M059J (cell line): ENCODE data around the gene MTMR12. TPM values are rescaled to one million over a fixed set of nuclear protein-coding genes. Genes with fewer than 3 reads are reported as not detected.
A peak's percentile ranks its signal among the peaks of the same experiment; 100 is the strongest.
"Not testable (repeated sequence)": the region's sequence is repeated elsewhere in the genome, so short reads cannot be mapped to it uniquely, and the experiment has no call there.

ENCODE experiments used
- DNase-seq: peaks from one replicate; pipeline ENCODE4 v3.0.0-alpha.2; 2012; ENCODE audit warnings: low read depth
- total RNA-seq: library from RNA; depleted of rRNA; stranded (reverse); fragments of >200 nt; shearing (Covaris generic); gene quantifications from 2 replicates; pipeline ENCODE4 v1.2.3, GENCODE V29; 2014

The MTMR12 gene
- total RNA-seq, 1 experiment from 2014 or later, result 19.1 TPM

DNA sequence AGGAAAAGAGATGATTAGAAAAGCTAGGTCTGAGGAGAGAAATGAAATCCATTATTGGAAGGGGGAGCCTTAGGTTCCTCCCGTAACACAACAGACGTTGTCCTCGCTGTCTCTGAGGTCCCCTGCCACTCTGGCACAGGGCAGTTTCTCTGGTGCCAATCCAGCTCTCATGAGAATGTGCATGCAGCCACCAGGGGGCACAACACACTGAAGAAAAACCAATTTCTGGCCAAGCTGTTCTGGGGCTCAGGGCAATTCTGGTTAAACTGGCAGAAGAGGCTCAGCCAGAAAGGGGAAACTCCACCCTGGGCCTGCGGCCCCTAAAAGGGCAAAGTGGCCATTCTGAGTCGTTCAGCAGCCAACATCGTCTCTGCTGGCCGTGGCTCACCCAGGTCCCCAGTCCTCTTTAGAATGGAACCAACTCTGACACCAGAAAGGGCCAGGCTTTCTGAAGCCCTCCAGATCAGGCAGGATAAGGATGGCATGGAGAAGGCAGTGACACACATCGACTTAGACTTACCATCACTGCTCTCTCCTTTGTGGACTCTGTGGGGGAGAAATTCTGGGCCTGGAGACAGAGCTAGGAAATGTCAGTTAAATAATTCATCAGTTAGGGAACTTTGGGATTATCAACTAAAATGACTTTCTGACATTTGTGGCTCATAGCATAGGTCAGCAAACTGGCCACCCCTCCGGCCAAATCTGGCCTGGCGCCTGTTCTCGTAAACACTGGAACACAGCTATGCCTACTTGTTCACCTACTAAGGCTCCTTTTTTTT, 80.1 kb downstream of the MTMR12 start:
- DNase-seq, result peak; percentile 80

DNA sequence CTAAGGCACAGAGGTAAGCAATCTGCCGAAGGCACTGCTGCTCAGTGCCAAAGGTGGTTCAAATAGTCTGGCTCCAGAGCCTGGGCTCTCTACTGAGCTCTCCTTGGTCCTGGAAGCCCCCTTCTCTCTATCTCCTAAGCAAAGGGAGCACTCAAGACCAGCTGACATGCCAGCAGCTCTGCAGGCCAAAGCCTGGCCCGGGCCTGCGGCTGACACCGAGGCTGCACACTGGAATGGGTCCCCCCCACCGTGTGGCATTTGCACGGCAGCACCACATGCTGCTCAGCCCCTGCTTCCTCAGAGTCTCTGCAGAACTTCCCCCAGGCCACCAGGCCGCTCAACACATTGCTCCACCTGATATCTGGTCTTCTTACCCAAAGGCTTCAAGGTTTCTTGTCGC, 80.8 kb downstream of the MTMR12 start:
- DNase-seq, result no peak

DNA sequence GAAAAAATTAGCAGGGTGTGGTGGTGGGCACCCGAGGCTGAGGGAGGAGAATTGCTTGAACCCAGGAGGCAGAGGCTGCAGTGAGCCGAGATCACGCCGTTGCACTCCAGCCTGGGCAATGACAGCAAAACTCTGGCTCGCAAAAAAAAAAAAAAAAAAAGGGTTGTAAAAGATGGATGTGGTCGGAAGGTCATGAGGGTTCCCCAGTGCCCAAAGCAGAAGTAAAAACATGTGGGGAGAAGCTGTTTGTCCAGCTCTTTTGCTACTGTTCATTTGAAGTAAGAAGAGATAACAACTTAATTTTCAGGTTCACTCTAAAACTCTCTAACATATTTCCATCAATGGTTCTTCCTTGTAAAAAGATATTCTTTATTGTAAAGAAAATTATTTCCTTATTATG, 81.5 kb downstream of the MTMR12 start:
- DNase-seq, result no peak

DNA sequence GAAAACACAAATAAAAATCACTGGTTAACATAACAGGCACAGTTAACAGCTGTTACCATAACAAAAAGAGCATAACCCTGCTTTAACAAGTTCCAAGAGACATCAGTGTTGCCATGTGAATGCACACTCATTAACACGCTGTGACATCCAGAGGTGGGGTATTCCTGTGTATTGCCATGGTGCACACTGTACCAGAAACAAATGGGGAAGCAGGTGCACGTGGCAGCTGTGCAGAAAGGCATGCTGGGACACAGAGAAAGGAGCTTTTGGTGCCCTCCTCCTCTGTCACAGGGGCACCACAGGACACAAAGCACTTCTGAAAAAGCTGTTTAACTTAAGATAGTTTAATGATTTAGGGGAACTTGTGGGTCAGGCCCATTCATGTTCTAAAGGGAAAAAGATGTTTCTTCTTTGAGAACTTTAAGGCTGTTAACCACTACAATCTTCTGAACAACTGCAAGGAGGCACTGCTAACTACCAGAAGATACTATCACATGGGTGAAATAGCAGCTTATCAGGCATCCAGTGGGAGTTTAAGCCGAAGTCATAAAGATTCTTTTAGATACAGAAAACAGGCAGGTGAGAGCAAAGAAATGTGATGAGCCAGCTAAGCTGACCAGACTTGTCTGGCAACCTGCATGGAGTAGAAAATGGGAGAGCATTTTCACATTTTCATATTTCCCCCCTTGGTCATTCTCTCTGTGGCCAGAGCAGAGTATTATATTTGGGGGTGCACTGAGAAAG, 82.2 kb downstream of the MTMR12 start:
- no peak for DNase-seq

DNA sequence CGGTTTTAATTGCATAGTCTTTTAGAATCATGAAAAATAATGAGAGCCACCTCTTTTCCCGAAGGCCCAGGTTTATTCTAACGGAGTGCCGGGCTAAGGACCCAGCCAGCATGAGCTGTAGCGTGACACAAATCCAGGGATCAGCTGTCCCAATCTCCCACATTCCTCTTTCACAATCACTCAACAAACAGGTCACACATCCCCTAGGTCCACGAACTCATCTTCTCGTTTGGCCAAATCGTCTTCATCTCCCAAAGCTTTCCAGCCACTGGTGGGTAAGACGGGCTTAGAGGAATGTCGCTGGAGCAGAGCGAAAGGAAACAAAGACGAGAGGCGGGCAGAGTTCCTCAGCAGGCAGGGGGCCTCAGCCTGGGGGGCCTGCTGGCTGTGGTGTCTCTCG, 83.2 kb downstream of the MTMR12 start:
- DNase-seq, result no peak

DNA sequence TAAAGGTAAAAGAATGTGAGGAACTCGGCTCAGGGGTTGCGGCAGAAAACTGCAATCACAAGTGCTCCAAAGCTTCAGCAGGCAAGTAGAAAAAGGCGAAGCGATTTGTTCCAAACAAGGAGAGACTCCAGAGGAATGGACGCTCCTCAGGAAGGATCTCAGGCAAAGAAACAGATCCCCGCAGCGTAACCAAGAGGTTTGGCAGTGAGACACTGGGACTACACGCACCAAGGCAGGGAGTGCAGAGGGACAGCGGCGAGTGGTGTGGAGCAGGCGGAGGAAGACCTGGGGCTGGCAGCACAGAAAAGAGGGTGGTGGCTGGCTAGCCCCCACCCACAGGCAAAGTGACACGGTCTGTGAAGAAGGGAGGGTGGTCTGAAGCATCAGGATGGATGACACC, 83.9 kb downstream of the MTMR12 start:
- DNase-seq, result no peak

DNA sequence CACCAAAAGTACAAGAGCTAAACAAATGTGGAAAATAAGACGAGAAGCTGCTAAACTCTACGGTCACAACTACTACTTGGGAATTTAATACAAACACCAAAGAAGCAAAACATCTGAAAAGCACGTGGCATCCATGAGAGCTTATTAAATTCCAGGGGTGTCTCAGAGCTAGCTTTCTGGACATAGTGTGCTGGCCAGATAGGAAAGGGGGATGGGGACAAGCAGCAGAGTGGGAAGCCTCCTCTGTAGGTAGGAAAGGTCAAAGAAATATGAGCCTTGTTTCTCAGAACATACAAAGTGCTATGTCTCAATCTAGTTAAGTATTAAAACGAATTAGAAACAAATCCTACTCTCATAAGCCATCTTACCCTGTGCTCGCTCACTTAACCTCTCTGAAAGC, 87.3 kb downstream of the MTMR12 start:
- DNase-seq, result peak; percentile 39

DNA sequence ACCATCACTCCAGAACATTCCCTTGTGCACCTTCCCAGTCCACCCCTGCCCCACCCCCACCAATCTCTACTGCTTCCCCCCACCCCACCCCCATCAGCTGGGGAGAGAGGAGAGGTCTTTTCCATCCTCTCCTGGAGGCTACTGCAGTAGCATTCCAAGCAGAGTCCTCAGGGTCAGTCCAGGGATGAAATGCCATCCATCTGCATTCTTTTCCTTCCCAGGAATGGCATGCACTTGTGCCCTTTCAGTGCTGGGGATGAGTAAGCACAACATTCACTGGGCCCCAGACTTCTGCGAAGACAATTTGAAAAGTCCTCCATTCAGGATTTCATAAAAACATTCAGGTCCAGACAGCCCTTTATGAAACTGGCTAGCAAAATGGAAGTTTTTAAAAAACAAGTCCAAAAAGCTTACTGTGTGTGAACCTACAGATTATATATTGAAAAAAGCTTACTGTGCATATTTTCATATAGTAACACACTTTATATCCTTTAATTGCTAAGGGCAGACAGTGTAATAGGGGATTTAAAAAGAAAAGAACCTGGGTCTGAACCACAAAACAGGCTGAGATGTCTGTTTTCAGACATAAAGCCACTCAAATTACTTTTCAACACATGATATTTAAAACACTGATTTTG, 88.6 kb downstream of the MTMR12 start:
- peak; percentile 89 for DNase-seq

DNA sequence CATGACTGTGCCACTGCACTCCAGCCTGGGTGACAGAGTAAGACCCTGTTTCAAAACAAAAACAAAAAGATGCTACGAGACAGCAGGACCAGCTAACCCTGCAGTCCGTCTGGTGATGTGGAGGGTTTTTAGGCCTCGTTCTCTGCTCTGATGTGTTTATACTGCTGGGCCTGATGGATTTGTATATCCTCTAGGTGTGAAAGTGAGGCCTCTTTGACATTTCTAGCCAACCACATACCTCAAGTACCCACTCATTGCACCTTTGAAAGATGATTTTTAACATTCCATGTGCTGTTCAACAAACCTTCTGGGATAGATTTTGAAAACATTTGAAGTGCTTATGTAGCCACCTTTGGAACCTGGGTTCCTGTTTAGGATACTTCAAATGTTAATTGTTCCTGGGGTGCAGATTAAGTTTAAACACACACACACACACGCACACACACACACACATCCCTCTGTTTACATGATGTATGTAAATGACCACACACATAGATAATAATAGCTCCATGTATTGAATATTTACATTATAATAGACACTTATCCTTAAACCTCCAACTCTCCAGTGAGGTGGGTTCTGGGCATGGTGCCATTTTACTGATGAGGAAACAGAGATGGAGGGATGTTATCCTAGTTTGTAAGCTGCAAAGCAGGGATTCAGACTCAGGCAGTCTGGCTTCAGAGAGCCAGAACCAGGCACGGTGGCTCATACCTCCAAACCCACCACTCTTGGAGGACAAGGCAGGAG, 89.8 kb downstream of the MTMR12 start:
- DNase-seq, result no peak

DNA sequence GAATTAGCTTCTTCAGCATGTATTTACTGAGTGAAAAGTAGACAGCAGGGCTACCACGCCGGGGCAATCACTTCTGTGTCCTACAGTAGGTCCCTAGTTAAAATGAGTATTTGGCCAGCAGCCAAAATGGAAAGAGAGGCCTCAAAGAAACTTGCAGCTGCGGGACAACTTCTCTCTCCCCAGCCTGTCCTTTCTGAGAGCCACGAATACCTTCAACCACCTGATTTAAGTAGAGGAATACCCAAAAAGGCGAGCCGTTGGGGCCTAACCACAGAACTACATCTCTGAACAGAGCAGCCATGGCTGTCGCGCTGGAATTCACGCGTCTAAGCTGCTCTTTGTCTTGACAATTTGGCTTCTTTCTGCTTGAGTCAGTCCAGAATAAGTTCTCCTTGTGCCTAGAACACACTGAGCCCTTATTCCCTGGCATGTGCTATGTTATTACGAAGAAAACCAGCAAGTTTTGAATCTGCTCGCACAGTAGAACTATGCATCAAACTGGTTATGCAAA, 94.8 kb downstream of the MTMR12 start:
- no peak for DNase-seq

DNA sequence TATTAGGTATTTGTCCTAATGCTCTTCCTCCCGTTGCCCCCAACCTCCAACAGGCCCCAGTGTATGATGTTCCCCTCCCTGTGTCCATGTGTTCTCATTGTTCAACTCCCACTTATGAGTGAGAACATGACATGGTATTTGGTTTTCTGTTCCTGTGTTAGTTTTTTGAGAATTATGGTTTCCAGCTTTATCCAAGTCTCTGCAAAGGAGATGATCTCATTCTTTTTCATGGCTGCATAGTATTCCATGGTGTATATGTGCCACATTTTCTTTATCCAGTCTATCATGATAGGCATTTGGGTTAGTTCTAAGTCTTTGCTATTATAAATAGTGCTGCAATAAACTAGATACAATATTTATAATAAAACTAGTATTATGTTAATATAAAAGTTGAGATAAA, 98.4 kb downstream of the MTMR12 start:
- DNase-seq, result not testable (repeated sequence)

DNA sequence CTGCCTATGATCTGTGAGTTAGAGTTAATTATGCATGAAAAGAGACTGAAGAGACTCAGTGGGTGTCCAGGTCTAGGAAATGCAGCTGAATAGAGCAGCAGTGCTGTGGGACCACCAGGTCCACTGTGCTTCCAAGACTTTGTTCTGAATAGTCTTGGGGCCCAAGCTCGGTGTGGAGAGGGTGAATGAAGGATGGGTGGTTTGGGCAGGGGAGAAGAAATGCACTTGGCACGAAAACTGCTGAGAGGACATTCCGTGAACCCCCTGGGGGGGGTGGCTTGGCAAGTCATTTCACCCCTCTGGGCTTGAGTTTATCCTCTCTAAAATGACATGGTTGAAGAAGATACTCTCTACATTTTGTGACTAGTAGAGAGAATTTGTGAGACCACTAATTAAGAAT, 102.6 kb downstream of the MTMR12 start:
- DNase-seq, result no peak

DNA sequence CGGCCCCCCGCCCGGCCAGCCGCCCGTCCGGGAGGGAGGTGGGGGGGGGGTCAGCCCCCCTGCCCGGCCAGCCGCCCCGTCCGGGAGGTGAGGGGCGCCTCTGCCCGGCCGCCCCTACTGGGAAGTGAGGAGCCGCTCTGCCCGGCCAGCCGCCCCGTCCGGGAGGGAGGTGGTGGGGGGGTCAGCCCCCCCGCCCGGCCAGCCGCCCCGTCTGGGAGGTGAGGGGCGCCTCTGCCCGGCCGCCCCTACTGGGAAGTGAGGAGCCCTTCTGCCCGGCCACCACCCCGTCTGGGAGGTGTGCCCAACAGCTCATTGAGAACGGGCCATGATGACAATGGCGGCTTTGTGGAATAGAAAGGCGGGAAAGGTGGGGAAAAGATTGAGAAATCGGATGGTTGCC, 103.9 kb downstream of the MTMR12 start:
- DNase-seq, result not testable (repeated sequence)

DNA sequence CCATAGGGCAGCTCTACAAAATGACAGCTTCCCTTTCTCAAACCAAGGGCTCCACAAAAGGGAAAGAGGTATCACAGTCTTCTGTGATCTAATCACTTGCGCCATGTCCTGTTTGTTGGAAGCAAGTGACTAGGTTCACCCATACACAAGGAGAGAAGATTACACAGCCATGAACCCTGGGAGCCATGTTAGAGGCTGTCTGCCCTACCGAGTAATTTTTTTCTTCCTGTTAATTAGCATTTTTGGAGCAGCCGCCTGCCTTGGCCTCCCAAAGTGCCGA, 105.4 kb downstream of the MTMR12 start:
- DNase-seq, result no peak

DNA sequence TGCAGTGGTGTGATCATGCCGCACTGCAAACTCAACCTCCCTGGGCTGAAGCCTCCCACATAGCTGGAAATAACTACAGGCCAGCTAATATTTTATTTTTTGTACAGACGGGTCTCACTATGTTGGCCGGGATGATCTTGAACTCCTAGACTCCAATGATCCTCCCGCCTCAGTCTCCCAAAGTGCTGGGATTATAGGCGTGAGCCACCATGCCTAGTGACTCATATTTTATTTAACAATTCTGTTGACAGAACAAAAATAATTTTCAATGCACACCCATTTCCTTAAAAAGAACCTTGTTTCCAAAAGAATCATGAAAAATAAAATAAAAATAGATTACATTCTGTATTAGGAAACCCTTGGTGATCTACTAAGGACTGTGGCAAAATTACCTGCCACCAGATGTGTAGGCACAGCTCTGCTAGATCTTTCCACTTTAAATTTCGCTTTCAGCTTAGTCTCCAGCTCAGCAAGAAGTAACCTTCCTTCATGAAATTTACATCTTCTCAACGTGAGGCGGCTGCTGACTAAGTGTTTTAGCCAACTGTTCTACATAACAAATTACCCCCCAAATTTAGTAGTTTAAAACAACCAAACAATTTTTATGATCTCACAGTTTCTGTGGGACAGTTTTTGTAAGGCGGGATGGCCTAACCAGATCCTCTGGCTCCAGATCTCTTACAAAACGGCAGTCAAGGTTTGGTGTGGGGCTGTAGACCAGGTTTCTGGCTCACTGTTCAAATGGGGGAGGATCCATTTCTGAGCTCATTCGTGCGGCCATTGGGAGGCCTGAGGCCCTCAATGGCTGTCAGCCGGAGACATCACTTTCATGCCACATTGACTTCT, 106.0 kb downstream of the MTMR12 start:
- no peak for DNase-seq

DNA sequence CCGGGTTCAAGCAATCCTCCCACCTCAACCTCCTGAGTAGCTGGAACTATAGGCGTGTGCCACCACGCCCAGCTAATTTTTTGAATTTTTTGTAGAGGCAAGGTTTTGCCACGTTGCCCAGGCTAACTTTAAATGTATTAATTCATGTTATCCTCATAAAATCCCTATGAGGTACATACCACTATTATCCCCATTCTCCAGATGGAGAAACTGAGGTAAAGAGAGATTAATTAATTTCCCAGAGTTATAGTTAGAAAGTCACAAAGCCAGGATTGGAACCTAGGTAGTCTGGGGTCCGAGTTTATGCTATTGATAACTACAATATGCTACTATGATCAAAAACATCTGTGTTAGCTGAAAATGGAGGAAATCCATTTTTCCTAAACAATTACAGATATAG, 106.7 kb downstream of the MTMR12 start:
- no peak for DNase-seq

DNA sequence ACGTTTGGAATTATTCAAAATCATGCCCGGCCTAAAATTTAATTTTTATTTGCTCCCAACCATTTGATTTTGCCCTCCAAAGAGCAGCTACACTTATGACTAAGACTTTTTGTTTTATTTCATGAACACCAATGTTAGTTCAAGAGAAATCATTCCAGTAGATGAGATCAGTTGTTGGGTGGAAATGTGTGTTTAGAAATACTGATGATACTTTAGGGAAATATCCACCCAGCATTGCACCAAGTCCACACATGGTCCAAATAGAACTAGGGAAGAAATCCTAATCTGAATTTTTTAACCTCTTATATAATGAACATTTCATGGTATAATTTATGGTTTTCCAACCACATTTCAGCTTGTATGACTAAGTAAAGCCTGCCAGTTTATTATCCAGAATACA, 110.3 kb downstream of the MTMR12 start:
- DNase-seq, result no peak

DNA sequence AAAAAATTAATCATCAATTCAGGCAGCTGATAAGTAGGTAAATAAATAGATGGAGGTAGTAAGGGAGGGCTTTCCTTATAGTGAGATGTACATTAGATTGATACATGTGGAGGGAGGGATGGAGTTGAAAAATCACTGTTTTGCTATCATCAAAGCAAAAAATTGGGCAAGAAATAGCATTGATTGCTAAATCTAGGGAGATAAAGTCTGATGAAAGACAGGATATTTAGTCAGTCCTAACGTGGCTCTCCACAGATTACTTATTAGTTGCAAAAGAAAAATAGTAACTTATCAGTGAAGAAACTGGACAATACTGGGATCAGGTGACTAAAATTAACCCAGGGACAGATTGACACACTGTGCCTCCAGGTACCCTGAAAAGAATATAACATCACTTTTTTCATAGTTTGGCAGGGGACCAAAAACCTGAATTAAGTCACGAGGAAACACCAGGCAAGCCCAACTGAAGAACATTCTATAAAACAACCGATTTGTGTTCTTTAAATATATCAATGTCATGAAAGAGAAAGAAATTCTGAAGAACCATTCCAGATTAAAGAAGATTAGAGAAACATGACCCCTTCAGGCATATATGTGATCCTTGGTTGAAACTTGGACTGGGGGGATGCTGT, 111.5 kb downstream of the MTMR12 start:
- no peak for DNase-seq

DNA sequence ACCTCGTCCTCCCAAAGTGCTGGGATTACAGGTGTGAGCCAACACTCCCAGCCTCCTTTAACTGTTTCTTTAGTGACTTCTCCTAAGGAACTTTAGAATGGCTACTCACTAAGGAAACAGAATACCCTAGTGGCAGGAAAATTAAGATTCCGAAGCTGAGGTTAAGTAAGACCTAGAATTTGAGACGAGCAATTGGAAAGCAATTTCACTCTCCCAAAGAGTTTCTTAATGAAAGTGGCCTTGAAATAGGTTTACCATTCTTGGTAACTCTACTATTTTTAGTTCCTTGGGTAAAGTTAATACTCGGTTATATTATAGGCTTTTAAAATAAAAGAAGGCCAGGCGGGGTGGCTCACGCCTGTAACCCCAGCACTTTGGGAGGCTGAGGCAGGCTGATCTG, 115.7 kb downstream of the MTMR12 start:
- DNase-seq, result no peak

DNA sequence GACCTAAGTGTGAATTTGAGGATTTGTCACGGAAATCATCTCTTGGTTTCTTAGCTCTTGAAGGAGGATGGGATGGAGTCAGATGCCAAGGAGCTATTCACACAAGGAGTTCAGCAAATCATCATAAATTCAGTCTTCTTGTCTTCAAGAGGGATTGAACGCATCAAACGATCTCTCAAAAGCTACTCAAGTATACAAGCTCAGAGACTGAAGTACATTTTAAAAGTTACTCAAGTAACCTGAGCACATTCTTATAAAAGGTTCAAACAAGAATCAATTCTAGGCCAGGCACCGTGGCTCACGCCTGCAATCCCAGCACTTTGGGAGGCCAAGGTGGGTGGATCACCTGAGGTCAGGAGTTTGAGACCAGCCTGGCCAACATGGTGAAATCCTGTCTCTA, 117.5 kb downstream of the MTMR12 start:
- DNase-seq, result no peak

DNA sequence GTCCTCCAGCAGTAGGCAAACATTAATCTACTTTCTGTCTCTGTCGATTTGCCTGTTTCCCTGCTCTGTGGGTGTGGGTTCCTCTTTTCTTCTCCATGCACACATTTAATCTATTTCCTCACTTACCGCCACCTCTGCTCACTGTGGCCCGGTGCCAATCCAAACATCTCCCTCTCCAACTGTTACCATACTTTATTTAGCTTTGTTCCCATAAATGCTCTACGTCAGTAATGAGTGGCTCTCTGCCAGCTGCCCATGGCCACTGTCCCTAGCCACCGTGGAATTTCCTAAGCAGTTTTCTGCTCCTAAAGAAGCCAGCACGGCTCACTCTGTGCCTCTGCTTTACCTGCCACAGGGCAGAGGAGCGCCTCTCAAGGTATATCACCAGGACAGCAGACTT, 119.1 kb downstream of the MTMR12 start:
- DNase-seq, result peak; percentile 93
